ENCODE data around the gene SLC39A7. TPM values are rescaled to one million over a fixed set of nuclear protein-coding genes. Genes with fewer than 3 reads are reported as not detected.

SLC39A7 gene
- total and polyA plus RNA-seq, 2 of the 13 experiments (the other 11 are each of a cell fraction or from before 2014, with no cell fraction given) = 142 to 229 TPM

- no peak for TF ChIP-seq ZNF543 (CRISPR knock-in tag; IDR thresholded peaks at IDR 0.05)
- no peak for TF ChIP-seq MED8 (CRISPR knock-in tag; IDR thresholded peaks at IDR 0.05; ENCODE audit: insufficient replicate concordance)
- no peak for TF ChIP-seq ZNF552 (CRISPR knock-in tag; IDR thresholded peaks at IDR 0.05; ENCODE audit: borderline replicate concordance)
- TF ChIP-seq ZBTB25 (CRISPR knock-in tag; IDR thresholded peaks at IDR 0.05) = peak; percentile 52
- no peak for TF ChIP-seq ELF1 (CRISPR knock-in tag; IDR thresholded peaks at IDR 0.05)
- TF ChIP-seq MEIS2 (CRISPR knock-in tag; IDR thresholded peaks at IDR 0.05) = 0 out of 2 replicates have a peak, but pooled peaks have one; percentile 33
- TF ChIP-seq PHF20 (CRISPR knock-in tag; IDR thresholded peaks at IDR 0.05) = no peak
- TF ChIP-seq JUNB (CRISPR knock-in tag; IDR thresholded peaks at IDR 0.05; ENCODE audit: borderline replicate concordance) = no peak
- no peak for TF ChIP-seq KDM4B (CRISPR knock-in tag; IDR thresholded peaks at IDR 0.05)
- 0 out of 2 replicates have a peak, but pooled peaks have one; percentile 6 for TF ChIP-seq ZNF280B (CRISPR knock-in tag; IDR thresholded peaks at IDR 0.05; ENCODE audit: borderline replicate concordance)
- TF ChIP-seq SRSF9 (IDR thresholded peaks at IDR 0.05; ENCODE audit: borderline replicate concordance, insufficient read depth, low read depth, low read length, poor library complexity, severe bottlenecking) = no peak
- TF ChIP-seq, protein P1, sequence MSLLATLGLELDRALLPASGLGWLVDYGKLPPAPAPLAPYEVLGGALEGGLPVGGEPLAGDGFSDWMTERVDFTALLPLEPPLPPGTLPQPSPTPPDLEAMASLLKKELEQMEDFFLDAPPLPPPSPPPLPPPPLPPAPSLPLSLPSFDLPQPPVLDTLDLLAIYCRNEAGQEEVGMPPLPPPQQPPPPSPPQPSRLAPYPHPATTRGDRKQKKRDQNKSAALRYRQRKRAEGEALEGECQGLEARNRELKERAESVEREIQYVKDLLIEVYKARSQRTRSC (CRISPR knock-in tag; IDR thresholded peaks at IDR 0.05; ENCODE audit: low read depth) = no peak
- TF ChIP-seq, protein P2, sequence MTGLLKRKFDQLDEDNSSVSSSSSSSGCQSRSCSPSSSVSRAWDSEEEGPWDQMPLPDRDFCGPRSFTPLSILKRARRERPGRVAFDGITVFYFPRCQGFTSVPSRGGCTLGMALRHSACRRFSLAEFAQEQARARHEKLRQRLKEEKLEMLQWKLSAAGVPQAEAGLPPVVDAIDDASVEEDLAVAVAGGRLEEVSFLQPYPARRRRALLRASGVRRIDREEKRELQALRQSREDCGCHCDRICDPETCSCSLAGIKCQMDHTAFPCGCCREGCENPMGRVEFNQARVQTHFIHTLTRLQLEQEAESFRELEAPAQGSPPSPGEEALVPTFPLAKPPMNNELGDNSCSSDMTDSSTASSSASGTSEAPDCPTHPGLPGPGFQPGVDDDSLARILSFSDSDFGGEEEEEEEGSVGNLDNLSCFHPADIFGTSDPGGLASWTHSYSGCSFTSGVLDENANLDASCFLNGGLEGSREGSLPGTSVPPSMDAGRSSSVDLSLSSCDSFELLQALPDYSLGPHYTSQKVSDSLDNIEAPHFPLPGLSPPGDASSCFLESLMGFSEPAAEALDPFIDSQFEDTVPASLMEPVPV (CRISPR knock-in tag; IDR thresholded peaks at IDR 0.05) = no peak
- no peak for TF ChIP-seq ZNF343 (CRISPR knock-in tag; IDR thresholded peaks at IDR 0.05)
- no peak for TF ChIP-seq MLLT10 (CRISPR knock-in tag; IDR thresholded peaks at IDR 0.05)
- TF ChIP-seq NR1H2 (CRISPR knock-in tag; IDR thresholded peaks at IDR 0.05; ENCODE audit: borderline replicate concordance, low read depth) = no peak; the same call in 1 of the 2 replicates
- no peak for TF ChIP-seq ZNF720 (CRISPR knock-in tag; IDR thresholded peaks at IDR 0.05)
- TF ChIP-seq, protein P3, sequence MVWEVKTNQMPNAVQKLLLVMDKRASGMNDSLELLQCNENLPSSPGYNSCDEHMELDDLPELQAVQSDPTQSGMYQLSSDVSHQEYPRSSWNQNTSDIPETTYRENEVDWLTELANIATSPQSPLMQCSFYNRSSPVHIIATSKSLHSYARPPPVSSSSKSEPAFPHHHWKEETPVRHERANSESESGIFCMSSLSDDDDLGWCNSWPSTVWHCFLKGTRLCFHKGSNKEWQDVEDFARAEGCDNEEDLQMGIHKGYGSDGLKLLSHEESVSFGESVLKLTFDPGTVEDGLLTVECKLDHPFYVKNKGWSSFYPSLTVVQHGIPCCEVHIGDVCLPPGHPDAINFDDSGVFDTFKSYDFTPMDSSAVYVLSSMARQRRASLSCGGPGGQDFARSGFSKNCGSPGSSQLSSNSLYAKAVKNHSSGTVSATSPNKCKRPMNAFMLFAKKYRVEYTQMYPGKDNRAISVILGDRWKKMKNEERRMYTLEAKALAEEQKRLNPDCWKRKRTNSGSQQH (CRISPR knock-in tag; IDR thresholded peaks at IDR 0.05; ENCODE audit: low read depth) = peak; percentile 51; the same call in 1 of the 2 replicates
- TF ChIP-seq ZNF670 (CRISPR knock-in tag; IDR thresholded peaks at IDR 0.05; ENCODE audit: borderline replicate concordance) = no peak
- no peak for TF ChIP-seq ZMAT3 (CRISPR knock-in tag; conservative IDR thresholded peaks at IDR 0.05)
- TF ChIP-seq EZH2 (conservative IDR thresholded peaks at IDR 0.05; ENCODE audit: low read depth, low read length) = no peak
Measured at GRCh38 chr6:33247977-33248642, 47.4 kb downstream of the SLC39A7 start (continued).
